Caco-2 (cell line): ENCODE data around the gene KHSRP. TPM values are rescaled to one million over a fixed set of nuclear protein-coding genes. Genes with fewer than 3 reads are reported as not detected.

Experiments used
- BruUV-seq: library from RNA; stranded (reverse); fragments of 400-500 nt; replicated peaks from 2 replicates; lab custom pipeline; 2021; lab: Mats Ljungman, UMichigan
- CTCF ChIA-PET: fragments of 300-600 bp; sonication (Branson Sonifier 250); formaldehyde crosslinking; loops from one replicate; lab custom pipeline; 2022; ENCODE audit warnings: antibody characterized with exemption; lab: Charles Lee
- POLR2A ChIA-PET: fragments of 300-600 bp; sonication (Branson Sonifier 250); formaldehyde crosslinking; loops from one replicate; lab custom pipeline; 2022; ENCODE audit warnings: antibody characterized with exemption; lab: Charles Lee
- DNase-seq, 2 experiments: peaks; one replicate each; pipeline versions ENCODE4 v3.0.0 to v3.0.0-alpha.2; 2020 to 2022
- H3K27me3 ChIP-seq: replicated peaks from 2 replicates; pipeline ENCODE4 v1.6.0; 2011; ENCODE audit warnings: low read length; ENCODE audit not compliant: control insufficient read depth, insufficient read depth
- H3K36me3 ChIP-seq: 2 replicates; pipeline ENCODE4 v1.5.1; 2011; ENCODE audit warnings: low read length; ENCODE audit not compliant: control insufficient read depth, insufficient read depth
- H3K4me1 ChIP-seq: fragments of 250-450 bp; sonication (Bioruptor Pico); 2 replicates; pipeline ENCODE4 v1.5.1; 2020; ENCODE audit warnings: mild to moderate bottlenecking
- H3K4me3 ChIP-seq: 2 replicates; pipeline ENCODE4 v1.5.1; 2011; ENCODE audit warnings: low read depth, mild to moderate bottlenecking, control low read depth, low read length
- H3K9me3 ChIP-seq: fragments of 250-450 bp; sonication (Bioruptor Pico); 2 replicates; pipeline ENCODE4 v1.5.1; 2020; ENCODE audit warnings: mild to moderate bottlenecking, moderate library complexity
- H3K27ac Mint-ChIP-seq: one replicate; pipeline ENCODE4 v1.8.0; 2022; ENCODE audit warnings: mixed read lengths; ENCODE audit not compliant: unreplicated experiment
- H3K27me3 Mint-ChIP-seq: one replicate; pipeline ENCODE4 v1.8.0; 2022; ENCODE audit warnings: mixed read lengths; ENCODE audit not compliant: insufficient read depth, unreplicated experiment
- H3K36me3 Mint-ChIP-seq: one replicate; pipeline ENCODE4 v1.8.0; 2022; ENCODE audit warnings: mild to moderate bottlenecking, mixed read lengths; ENCODE audit not compliant: insufficient read depth, unreplicated experiment
- H3K4me1 Mint-ChIP-seq: one replicate; pipeline ENCODE4 v1.8.0; 2022; ENCODE audit warnings: low read depth, mixed read lengths; ENCODE audit not compliant: unreplicated experiment
- H3K4me3 Mint-ChIP-seq: one replicate; pipeline ENCODE4 v1.8.0; 2022; ENCODE audit warnings: mild to moderate bottlenecking, moderate library complexity, mixed read lengths; ENCODE audit not compliant: unreplicated experiment
- H3K9me3 Mint-ChIP-seq: one replicate; pipeline ENCODE4 v1.8.0; 2022; ENCODE audit warnings: mixed read lengths; ENCODE audit not compliant: unreplicated experiment
- intact Hi-C: fragments of 100-400 bp; cut with micrococcal nuclease; formaldehyde crosslinking; loops from one replicate; pipeline ENCODE4 v1.10.0; 2022; ENCODE audit not compliant: unreplicated experiment
- total RNA-seq: library from RNA; stranded (reverse); gene quantifications from 2 replicates; pipeline ENCODE4 v1.2.3, GENCODE V29; 2022
- TF ChIP-seq, protein P1 (sequence below), 2 experiments: fragments of 200-600 bp in 1 of 2; IDR thresholded peaks; 1 replicate in 1 of 2; 2 replicates in 1 of 2; pipeline versions ENCODE4 v1.5.1 to v1.8.0; 2011 to 2022; ENCODE audit warnings: antibody characterized with exemption in 1 of 2, control low read depth in 1 of 2, inconsistent platforms in 1 of 2, low read depth in 1 of 2, low read length in 1 of 2, mild to moderate bottlenecking in 1 of 2, moderate library complexity in 1 of 2; ENCODE audit not compliant: insufficient read depth in 1 of 2, severe bottlenecking in 1 of 2, unreplicated experiment in 1 of 2

Gene KHSRP
- total RNA-seq, 1 experiment from 2014 or later = 610 TPM

DNA sequence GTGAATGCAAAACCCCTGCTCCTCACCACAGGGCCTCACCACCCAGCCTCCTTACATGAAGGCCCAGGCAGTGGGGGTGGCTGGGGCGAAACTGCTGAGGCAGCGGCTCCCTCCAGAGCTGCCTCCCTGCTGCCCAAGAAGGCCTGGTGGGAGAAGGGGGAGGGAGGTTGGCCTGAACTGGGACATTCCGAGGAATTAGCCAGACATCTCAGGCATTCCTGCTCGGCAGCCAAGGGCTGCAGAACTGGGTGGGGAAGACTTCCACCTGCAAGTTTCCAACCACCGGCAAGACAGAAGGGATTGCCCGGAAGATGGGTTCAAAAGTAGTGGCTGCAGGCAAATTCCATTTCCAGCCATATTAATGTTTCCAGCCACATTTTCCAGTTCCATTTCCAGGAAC is 46.6 kb downstream of the KHSRP start:
- no peaks in the 10 kb centered on the region for H3K9me3 Mint-ChIP-seq
- Histone ChIP-seq H3K27me3 (no peaks in the 10 kb centered on the region), H3K4me3 (no peak overlapping the region), H3K9me3 (no peaks in the 10 kb centered on the region), H3K4me1 (peaks cover 26% of the 10 kb centered on the region), H3K36me3 (no peaks in the 10 kb centered on the region; the same call in none of the 2 replicates)
- H3K36me3 Mint-ChIP-seq = peaks cover 79% of the 10 kb centered on the region
- TF ChIP-seq, protein P1, sequence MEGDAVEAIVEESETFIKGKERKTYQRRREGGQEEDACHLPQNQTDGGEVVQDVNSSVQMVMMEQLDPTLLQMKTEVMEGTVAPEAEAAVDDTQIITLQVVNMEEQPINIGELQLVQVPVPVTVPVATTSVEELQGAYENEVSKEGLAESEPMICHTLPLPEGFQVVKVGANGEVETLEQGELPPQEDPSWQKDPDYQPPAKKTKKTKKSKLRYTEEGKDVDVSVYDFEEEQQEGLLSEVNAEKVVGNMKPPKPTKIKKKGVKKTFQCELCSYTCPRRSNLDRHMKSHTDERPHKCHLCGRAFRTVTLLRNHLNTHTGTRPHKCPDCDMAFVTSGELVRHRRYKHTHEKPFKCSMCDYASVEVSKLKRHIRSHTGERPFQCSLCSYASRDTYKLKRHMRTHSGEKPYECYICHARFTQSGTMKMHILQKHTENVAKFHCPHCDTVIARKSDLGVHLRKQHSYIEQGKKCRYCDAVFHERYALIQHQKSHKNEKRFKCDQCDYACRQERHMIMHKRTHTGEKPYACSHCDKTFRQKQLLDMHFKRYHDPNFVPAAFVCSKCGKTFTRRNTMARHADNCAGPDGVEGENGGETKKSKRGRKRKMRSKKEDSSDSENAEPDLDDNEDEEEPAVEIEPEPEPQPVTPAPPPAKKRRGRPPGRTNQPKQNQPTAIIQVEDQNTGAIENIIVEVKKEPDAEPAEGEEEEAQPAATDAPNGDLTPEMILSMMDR (IDR thresholded peaks at IDR 0.05; ENCODE audit: insufficient read depth in 1 of 2, low read depth in 1 of 2, low read length in 1 of 2, severe bottlenecking in 1 of 2, unreplicated experiment in 1 of 2) = no peak
- no TSS peak for BruUV-seq
- DNase-seq = peak; percentile 62 to 76
- H3K4me1 Mint-ChIP-seq = no peaks in the 10 kb centered on the region
- H3K4me3 Mint-ChIP-seq = no peak overlapping the region
- no peaks in the 10 kb centered on the region for H3K27me3 Mint-ChIP-seq
- POLR2A ChIA-PET = no interaction called here
- CTCF ChIA-PET = no interaction called here
- peak overlapping the region; percentile 63 for H3K27ac Mint-ChIP-seq
- intact Hi-C loops = no loop called here

DNA sequence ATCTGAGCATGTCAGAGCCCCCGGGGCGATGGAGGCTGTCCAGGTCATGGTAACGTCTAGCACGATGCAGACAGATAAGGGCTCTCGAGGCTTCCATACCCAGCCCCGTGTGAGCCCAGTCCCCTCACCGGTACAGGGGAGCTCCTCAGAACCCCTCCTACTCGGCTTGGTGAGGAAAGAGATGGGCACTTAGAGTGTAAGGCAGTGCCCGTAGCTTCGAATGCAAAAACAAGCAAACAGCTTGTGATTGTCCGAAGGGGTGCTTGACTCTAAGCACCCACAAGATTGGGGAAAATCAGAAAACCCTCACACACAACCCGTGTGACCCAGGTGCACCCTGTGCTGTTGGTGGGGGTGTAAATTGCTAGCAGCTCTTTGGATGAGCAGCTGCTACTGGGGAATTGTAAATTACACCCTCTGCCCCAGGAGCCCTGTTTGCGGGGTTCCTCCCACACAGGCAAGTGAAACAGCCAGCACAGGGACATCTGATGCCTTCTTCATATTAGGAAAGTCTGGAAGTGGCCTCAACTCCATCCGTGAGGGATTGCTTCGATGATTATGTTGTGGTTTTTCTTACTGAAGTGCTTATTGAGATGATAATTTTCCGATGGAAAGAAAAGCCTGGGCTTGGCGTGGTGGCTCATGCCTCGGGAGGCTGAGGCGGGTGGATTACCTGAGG is 48.0 kb downstream of the KHSRP start:
- no peaks in the 10 kb centered on the region for H3K9me3 ChIP-seq
- Mint-ChIP-seq H3K4me3 (no peak overlapping the region), H3K27me3 (no peaks in the 10 kb centered on the region), H3K4me1 (peaks cover 6% of the 10 kb centered on the region), H3K27ac (peak overlapping the region; percentile 76), H3K36me3 (peaks cover 76% of the 10 kb centered on the region), H3K9me3 (no peaks in the 10 kb centered on the region)
- H3K27me3 ChIP-seq = no peaks in the 10 kb centered on the region
- peaks cover 32% of the 10 kb centered on the region for H3K4me1 ChIP-seq
- no peaks in the 10 kb centered on the region; the same call in none of the 2 replicates for H3K36me3 ChIP-seq
- ChIA-PET CTCF (no interaction called here), POLR2A (no interaction called here)
- BruUV-seq = no TSS peak
- H3K4me3 ChIP-seq = no peak overlapping the region
- TF ChIP-seq, protein P1 (IDR thresholded peaks at IDR 0.05; ENCODE audit: insufficient read depth in 1 of 2, low read depth in 1 of 2, low read length in 1 of 2, severe bottlenecking in 1 of 2, unreplicated experiment in 1 of 2) = no peak
- intact Hi-C loops = no loop called here
- no peak for DNase-seq

DNA sequence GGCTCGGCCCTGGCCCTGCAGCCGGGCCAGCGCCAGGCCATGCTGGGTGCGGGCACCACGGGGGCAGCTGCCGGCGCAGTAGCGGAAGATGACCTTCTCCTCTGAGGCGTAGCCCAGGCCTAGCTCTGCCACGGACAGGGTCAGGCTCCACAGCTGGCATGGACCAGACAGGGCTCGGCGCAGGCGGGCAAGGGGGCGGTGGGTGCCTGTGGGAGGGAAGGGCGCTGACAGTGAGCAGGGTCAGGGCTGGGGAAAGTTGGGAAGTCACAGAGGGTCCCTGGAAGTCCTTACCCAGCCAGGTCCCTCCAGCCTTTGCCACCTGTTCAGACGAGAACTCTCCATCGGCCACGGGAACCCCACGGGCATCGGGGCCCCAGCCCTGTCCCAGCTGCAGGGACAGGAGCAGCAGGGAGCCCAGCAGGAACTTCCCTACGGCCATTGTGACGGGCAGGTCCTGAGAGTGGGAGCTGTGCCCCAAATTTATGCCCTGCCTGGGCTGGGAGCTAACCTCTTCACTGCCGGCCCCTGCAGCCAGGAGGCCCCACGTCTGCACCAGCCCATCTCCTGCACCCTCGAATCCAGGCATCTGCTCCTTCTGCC is 49.1 kb downstream of the KHSRP start, which contains the start of gene PSPN:
Gene PSPN (minus strand): TSS at position 523 of the 600 bp plus-strand sequence. CDS start 84 bp downstream, at position 439.
- H3K4me3 Mint-ChIP-seq = peak within 1 kb of the TSS; percentile 37
- no peaks in the 10 kb centered on the region for H3K27me3 Mint-ChIP-seq
- intact Hi-C loops = no loop called here
- TF ChIP-seq, protein P1 (IDR thresholded peaks at IDR 0.05; ENCODE audit: insufficient read depth in 1 of 2, low read depth in 1 of 2, low read length in 1 of 2, severe bottlenecking in 1 of 2, unreplicated experiment in 1 of 2) = no peak
- H3K27ac Mint-ChIP-seq = peak within 1 kb of the TSS; percentile 76
- CTCF ChIA-PET = interaction anchor here (0.5 kb wide), 1 partner anchor 114 kb away, joined by 4 read pairs; no protein-coding TSS in a partner anchor
- Histone ChIP-seq H3K4me3 (no peak within 1 kb of the TSS), H3K36me3 (no peaks in the 10 kb centered on the region; the same call in 1 of the 2 replicates), H3K9me3 (no peaks in the 10 kb centered on the region), H3K4me1 (peaks cover 32% of the 10 kb centered on the region), H3K27me3 (no peaks in the 10 kb centered on the region)
- no peaks in the 10 kb centered on the region for H3K9me3 Mint-ChIP-seq
- BruUV-seq = no TSS peak
- POLR2A ChIA-PET = interaction anchor here (0.6 kb wide), 1 partner anchor 27 kb away, joined by 3 read pairs; no protein-coding TSS in a partner anchor
- peaks cover 6% of the 10 kb centered on the region for H3K4me1 Mint-ChIP-seq
- H3K36me3 Mint-ChIP-seq = peaks cover 67% of the 10 kb centered on the region
- no peak for DNase-seq
